ENCODE results near the gene NCOA1.

NCOA1 gene

GRCh38 chr2:24806661-24807036 lies 315.6 kb downstream of the NCOA1 start:
- DNase-seq, result no peak

GRCh38 chr2:24809316-24810007 lies 318.4 kb downstream of the NCOA1 start:
- DNase-seq, result no peak

GRCh38 chr2:24813691-24814137 lies 322.7 kb downstream of the NCOA1 start:
- DNase-seq, result no peak

GRCh38 chr2:24814516-24814915 lies 323.5 kb downstream of the NCOA1 start:
- DNase-seq, result no peak

- no peak for DNase-seq
Measured at GRCh38 chr2:24815171-24815570, 324.1 kb downstream of the NCOA1 start.

GRCh38 chr2:24816404-24816803 lies 325.4 kb downstream of the NCOA1 start:
- DNase-seq, result no peak

GRCh38 chr2:24816884-24817283 lies 325.8 kb downstream of the NCOA1 start:
- DNase-seq, result no peak

GRCh38 chr2:24818721-24819167 lies 327.7 kb downstream of the NCOA1 start:
- no peak for DNase-seq

GRCh38 chr2:24819442-24820174 lies 328.6 kb downstream of the NCOA1 start:
- DNase-seq, result no peak

GRCh38 chr2:24820175-24820513 lies 329.1 kb downstream of the NCOA1 start:
- DNase-seq, result no peak
